ENCODE data around the gene UNC119B.

UNC119B gene

DNA sequence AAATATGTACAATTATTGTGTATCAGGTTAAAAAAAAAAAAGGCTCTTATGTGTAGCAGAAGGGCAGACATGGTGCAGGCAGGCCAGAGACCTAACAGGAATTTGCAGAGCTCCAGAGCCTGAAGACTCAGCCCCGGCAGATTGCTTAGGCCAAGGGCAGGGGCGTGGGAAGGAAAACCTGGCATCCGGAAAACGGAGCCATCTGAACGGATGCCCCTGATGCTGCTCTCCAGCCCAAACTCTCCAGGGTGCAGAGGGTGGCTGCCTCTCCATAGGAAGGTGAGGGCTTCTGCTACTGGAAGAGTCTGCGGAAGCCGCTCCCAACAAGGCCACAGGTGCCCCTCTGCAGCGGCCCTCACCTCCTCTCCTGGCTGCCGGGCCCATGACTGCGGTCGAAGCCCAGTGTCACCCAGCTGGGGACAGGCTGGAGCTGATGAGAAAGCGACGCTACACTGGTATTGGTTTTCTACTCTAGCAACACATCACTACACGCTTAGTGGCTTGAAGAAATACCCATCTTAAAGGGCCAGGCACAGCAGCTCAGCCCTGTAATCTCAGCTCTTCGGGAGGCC is 34.8 kb downstream of the UNC119B start:
- POLR2A ChIA-PET = no interaction called here

DNA sequence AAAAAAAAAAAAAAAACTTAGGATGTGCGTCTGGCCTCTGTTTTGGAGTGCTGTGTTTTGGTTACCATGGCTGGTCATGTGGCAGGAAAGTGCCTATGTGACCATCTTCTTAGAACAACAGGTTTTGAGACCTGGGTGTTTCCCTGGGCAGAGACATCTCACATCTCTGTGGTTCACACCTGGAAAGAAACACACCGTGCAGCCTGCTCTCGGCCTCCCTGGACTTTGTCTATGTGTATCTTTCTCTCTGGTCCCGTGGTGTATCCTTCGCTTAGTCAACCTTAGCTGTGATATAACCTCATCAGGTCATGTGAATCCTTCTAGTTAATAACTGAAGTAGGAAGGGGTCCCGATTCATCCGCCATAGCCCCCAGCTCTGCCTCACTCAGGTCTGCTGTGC is 38.0 kb downstream of the UNC119B start:
- no peak for TF ChIP-seq CTCF (IDR thresholded peaks at IDR 0.05; ENCODE audit: insufficient read depth, low read length, missing control alignments)
- H3K4me3 ChIP-seq (ENCODE audit: low read depth, low read length) = no peak overlapping the region
- no peak for DNase-seq (ENCODE audit: low read depth, low spot score)
- ChIA-PET POLR2A (no interaction called here), CTCF (interaction anchor here (1.5 to 1.6 kb wide), 2 partner anchors 10 to 224 kb away, joined by 3 to 4 read pairs; no protein-coding TSS in a partner anchor)

More for the DNA sequence above, 34.8 kb downstream of the UNC119B start:
- H3K4me3 ChIP-seq (ENCODE audit: low read depth, low read length) = no peak overlapping the region
- CTCF ChIA-PET = interaction anchor here (1.0 kb wide), 1 partner anchor 227 kb away, joined by 3 read pairs; no protein-coding TSS in a partner anchor
- no peak for DNase-seq (ENCODE audit: low read depth, low spot score)
- no peak for TF ChIP-seq CTCF (IDR thresholded peaks at IDR 0.05; ENCODE audit: insufficient read depth, low read length, missing control alignments)

GRCh38 chr12:120749256-120749655 is 39.0 kb downstream of the UNC119B start:
- DNase-seq (ENCODE audit: low read depth, low spot score) = no peak
- TF ChIP-seq CTCF (IDR thresholded peaks at IDR 0.05; ENCODE audit: insufficient read depth, low read length, missing control alignments) = no peak
- no peak overlapping the region for H3K4me3 ChIP-seq (ENCODE audit: low read depth, low read length)
- CTCF ChIA-PET = no interaction called here
- POLR2A ChIA-PET = no interaction called here

DNA sequence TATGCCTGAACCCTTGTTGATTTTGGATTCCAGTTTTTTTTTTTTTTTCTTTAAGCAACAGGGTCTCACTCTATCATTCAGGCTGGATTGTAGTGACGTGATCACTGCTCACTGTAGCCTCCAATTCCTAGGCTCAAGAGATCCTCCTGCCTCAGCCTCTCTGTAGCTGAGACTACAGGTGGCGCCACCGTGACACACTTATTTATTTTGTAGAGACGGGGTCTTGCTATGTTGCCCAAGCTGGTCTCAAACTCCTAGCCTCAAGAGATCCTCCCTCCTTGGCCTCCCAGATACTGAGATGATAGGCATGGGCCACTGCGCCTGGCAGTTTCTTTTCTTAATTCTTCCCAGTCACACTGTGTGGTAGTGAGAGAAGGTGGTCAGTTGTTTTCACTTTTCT is 40.5 kb downstream of the UNC119B start:
- POLR2A ChIA-PET = no interaction called here

GRCh38 chr12:120751389-120751788 is 41.1 kb downstream of the UNC119B start:
- POLR2A ChIA-PET = no interaction called here
- TF ChIP-seq CTCF (IDR thresholded peaks at IDR 0.05; ENCODE audit: insufficient read depth, low read length, missing control alignments) = no peak
- CTCF ChIA-PET = interaction anchor here (0.8 kb wide), 1 partner anchor 40 kb away, joined by 3 read pairs; no protein-coding TSS in a partner anchor
- DNase-seq (ENCODE audit: low read depth, low spot score) = no peak
- H3K4me3 ChIP-seq (ENCODE audit: low read depth, low read length) = no peak overlapping the region

More for the DNA sequence above, 40.5 kb downstream of the UNC119B start:
- CTCF ChIA-PET = no interaction called here
- H3K4me3 ChIP-seq (ENCODE audit: low read depth, low read length) = no peak overlapping the region
- no peak for DNase-seq (ENCODE audit: low read depth, low spot score)
- TF ChIP-seq CTCF (IDR thresholded peaks at IDR 0.05; ENCODE audit: insufficient read depth, low read length, missing control alignments) = no peak

DNA sequence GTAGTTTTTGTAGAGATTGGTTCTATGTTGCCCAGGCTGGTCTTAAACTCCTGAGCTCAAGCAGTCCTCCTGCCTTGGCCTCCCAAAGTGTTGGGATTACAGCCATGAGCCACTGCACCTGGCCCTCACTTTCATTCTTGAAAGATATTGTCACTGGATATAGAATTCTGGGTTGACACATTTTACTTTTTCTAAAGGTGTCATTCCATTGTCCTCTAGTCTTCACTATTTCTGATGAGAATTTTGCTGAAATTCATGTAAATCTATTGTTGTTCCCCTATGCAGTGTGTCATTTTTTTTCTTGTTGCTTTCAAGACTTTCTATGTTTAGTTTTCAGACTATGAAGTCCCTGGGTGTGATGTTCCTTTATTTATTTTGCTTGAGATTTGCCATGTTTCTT is 44.5 kb downstream of the UNC119B start:
- no peak overlapping the region for H3K4me3 ChIP-seq (ENCODE audit: low read depth, low read length)
- CTCF ChIA-PET = no interaction called here
- TF ChIP-seq CTCF (IDR thresholded peaks at IDR 0.05; ENCODE audit: insufficient read depth, low read length, missing control alignments) = no peak
- POLR2A ChIA-PET = no interaction called here
- no peak for DNase-seq (ENCODE audit: low read depth, low spot score)
